ENCODE results near the gene CES3. TPM values are rescaled to one million over a fixed set of nuclear protein-coding genes. Genes with fewer than 3 reads are reported as not detected.

The CES3 gene
- total RNA-seq, 4 donors from 2014 or later, result 0.13 to 1.3 (median 0.22) TPM; not detected in 1

- DNase-seq, result no peak
- Histone ChIP-seq H3K27me3 (no peaks in the 10 kb centered on the region), H3K36me3 (no peaks in the 10 kb centered on the region), H3K9me3 (no peaks in the 10 kb centered on the region), H3K27ac (no peak overlapping the region), H3K4me1 (no peaks in the 10 kb centered on the region), H3K4me3 (replicated peaks in 1 of 3) (no peak overlapping the region)
- intact Hi-C loops (cut with DNase I), result no loop called here
- no peak for TF ChIP-seq POLR2A (IDR thresholded peaks at IDR 0.05)
- TF ChIP-seq, protein P1, sequence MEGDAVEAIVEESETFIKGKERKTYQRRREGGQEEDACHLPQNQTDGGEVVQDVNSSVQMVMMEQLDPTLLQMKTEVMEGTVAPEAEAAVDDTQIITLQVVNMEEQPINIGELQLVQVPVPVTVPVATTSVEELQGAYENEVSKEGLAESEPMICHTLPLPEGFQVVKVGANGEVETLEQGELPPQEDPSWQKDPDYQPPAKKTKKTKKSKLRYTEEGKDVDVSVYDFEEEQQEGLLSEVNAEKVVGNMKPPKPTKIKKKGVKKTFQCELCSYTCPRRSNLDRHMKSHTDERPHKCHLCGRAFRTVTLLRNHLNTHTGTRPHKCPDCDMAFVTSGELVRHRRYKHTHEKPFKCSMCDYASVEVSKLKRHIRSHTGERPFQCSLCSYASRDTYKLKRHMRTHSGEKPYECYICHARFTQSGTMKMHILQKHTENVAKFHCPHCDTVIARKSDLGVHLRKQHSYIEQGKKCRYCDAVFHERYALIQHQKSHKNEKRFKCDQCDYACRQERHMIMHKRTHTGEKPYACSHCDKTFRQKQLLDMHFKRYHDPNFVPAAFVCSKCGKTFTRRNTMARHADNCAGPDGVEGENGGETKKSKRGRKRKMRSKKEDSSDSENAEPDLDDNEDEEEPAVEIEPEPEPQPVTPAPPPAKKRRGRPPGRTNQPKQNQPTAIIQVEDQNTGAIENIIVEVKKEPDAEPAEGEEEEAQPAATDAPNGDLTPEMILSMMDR (IDR thresholded peaks at IDR 0.05), result no peak
- 71 to 74% methylated on average over 5 of the region's 5 CpGs for WGBS, 2 donors
Observed at GRCh38 chr16:66959704-66960161, 1.3 kb upstream of the CES3 start.

DNA sequence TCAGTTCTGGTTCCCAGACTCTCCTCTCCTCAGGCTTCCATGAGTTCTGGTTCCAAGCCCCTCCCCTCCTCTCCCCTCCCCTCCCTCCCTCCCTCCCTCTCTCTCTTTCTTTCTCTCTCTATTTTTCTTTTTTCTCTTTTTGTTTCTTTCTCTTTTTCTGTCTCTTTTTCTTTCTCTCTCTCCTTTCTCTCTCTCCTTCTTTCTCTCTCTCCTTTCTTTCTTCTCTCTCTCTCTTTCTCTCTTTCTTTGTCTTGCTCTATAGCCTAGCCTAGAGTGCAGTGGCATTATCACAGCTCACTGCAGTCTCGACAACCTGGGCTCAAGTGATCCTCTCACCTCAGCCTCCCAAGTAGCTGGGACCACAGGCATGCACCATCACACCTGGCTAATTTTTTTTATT lies 796 bp upstream of the CES3 start:
- intact Hi-C loops (cut with DNase I), result no loop called here
- Histone ChIP-seq H3K36me3 (no peaks in the 10 kb centered on the region), H3K27ac (no peak overlapping the region)

GRCh38 chr16:66961914-66962313 lies 848 bp downstream of the CES3 start:
- WGBS, 2 donors, result 56 to 66% methylated on average over 5 of the region's 5 CpGs
- Histone ChIP-seq H3K4me1 (no peaks in the 10 kb centered on the region), H3K4me3 (replicated peaks in 1 of 3) (no peak overlapping the region), H3K27me3 (no peaks in the 10 kb centered on the region), H3K36me3 (no peaks in the 10 kb centered on the region), H3K27ac (no peak overlapping the region), H3K9me3 (no peaks in the 10 kb centered on the region)
- TF ChIP-seq POLR2A (IDR thresholded peaks at IDR 0.05), result no peak
- intact Hi-C loops (cut with DNase I), result no loop called here
- no peak for DNase-seq

More for the DNA sequence above, 796 bp upstream of the CES3 start:
- Histone ChIP-seq H3K27me3 (no peaks in the 10 kb centered on the region), H3K4me3 (replicated peaks in 1 of 3) (no peak overlapping the region), H3K4me1 (no peaks in the 10 kb centered on the region), H3K9me3 (no peaks in the 10 kb centered on the region)
- TF ChIP-seq POLR2A (IDR thresholded peaks at IDR 0.05), result no peak
- TF ChIP-seq, protein P1 (IDR thresholded peaks at IDR 0.05), result no peak
- 90% methylated on average over 1 of the region's 1 CpG for WGBS, 2 donors
- no peak for DNase-seq

- Histone ChIP-seq H3K4me3 (replicated peaks in 1 of 3) (no peak overlapping the region), H3K27ac (no peak overlapping the region), H3K36me3 (no peaks in the 10 kb centered on the region), H3K9me3 (no peaks in the 10 kb centered on the region), H3K27me3 (no peaks in the 10 kb centered on the region), H3K4me1 (no peaks in the 10 kb centered on the region)
- WGBS, 2 donors, result 71% methylated on average over 6 of the region's 6 CpGs; no CpG with 5 or more reads in 1 of the 2 donors
- no peak for TF ChIP-seq POLR2A (IDR thresholded peaks at IDR 0.05)
- TF ChIP-seq, protein P1 (IDR thresholded peaks at IDR 0.05), result no peak
- intact Hi-C loops (cut with DNase I), result no loop called here
- DNase-seq, result no peak
Observed at GRCh38 chr16:66964049-66964448, 3.0 kb downstream of the CES3 start.

DNA sequence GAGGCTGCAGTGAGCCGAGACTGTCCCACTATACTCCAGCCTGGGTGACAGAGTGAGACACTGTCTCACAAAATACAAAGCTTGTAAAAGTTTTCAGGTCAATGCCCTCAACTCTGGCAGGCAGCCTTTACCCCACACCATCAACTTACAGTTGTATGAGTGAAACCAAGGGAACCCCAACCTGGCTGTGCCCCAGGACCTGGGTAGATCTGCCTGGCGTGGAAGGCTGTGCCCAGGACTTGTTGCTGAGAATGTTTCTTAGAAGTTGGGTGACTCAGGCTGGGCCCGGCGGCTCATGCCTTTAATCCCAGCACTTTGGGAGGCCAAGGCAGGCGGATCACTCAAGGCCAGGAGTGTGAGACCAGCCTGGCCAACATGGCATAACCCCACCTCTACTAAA lies 7.8 kb downstream of the CES3 start:
- peak in 1 of 2 donors; percentile 16 for DNase-seq
- WGBS, 2 donors, result 74 to 91% methylated on average over 5 of the region's 5 CpGs
- intact Hi-C loops (cut with DNase I), result no loop called here
- H3K27me3 ChIP-seq, result no peaks in the 10 kb centered on the region
- TF ChIP-seq POLR2A (IDR thresholded peaks at IDR 0.05), result no peak
- TF ChIP-seq, protein P1 (IDR thresholded peaks at IDR 0.05), result no peak
- no peak overlapping the region for H3K27ac ChIP-seq
- H3K4me3 ChIP-seq (replicated peaks in 1 of 3), result no peak overlapping the region
- H3K36me3 ChIP-seq, result no peaks in the 10 kb centered on the region
- H3K4me1 ChIP-seq, result no peaks in the 10 kb centered on the region
- H3K9me3 ChIP-seq, result no peaks in the 10 kb centered on the region

Measured in thyroid gland (tissue), 4 donors.